ENCODE data around the gene TNFRSF13B. TPM values are rescaled to one million over a fixed set of nuclear protein-coding genes. Genes with fewer than 3 reads are reported as not detected.

Gene TNFRSF13B
- polyA plus RNA-seq, 1 donor (not counting 4 experiments of a cell fraction or from before 2014, with no cell fraction given), result not detected

DNA sequence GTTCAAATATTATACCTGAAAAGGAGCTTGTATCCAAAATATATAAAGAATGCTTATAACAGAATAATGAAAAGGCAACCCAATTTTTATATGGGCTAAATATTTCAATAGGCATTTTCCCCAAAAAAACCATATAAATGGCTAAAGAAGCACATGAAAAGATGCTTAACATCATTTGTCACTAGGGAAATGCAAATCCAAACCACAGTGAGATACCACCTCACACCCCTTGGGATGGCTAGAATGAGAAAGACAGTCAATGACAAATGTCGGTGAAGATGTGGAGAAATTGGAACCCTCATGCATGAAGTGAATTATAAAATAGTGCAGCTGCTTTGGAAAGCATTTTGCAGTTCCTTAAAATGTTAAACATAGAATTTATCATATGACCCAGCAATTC lies 3.1 kb downstream of the TNFRSF13B start:
- dilution Hi-C loops (cut with MboI; ENCODE audit: extremely low pct_ligation_motif_present, low sequenced_read_pairs), result no loop called here
- no peak for FAIRE-seq

GRCh38 chr17:16962804-16963203 lies 9.1 kb downstream of the TNFRSF13B start:
- Histone ChIP-seq H3K4me2 (ENCODE audit: control insufficient read depth, extremely low read depth, insufficient read depth, low read depth, low read length) (no peak overlapping the region), H3K4me3 (ENCODE audit: control insufficient read depth in 2 of 3, extremely low read depth in 1 of 3, insufficient read depth in 2 of 3, low read depth in 1 of 3, low read length in 3 of 3) (no peak overlapping the region), H3K9ac (ENCODE audit: control insufficient read depth, extremely low read depth, insufficient read depth, low read length) (no peak overlapping the region), H4K20me1 (ENCODE audit: control insufficient read depth, extremely low read depth, insufficient read depth, low read length) (no peaks in the 10 kb centered on the region), H2AFZ (ENCODE audit: control insufficient read depth, low read length) (no peak overlapping the region), H3K27ac (ENCODE audit: control insufficient read depth, insufficient read depth, low read length) (no peak overlapping the region), H3K36me3 (ENCODE audit: control insufficient read depth in 2 of 2, extremely low read depth in 1 of 2, insufficient read depth in 2 of 2, low read length in 2 of 2) (no peaks in the 10 kb centered on the region), H3K79me2 (ENCODE audit: control insufficient read depth, insufficient read depth, low read length) (no peaks in the 10 kb centered on the region), H3K9me1 (ENCODE audit: control insufficient read depth, extremely low read depth, insufficient read depth, low read length) (no peaks in the 10 kb centered on the region), H3K27me3 (ENCODE audit: control insufficient read depth, extremely low read depth, insufficient read depth, low read length) (peaks cover 11% of the 10 kb centered on the region), H3K9me3 (ENCODE audit: control insufficient read depth, low read depth, low read length) (no peaks in the 10 kb centered on the region), H3K4me1 (ENCODE audit: control insufficient read depth, extremely low read depth, insufficient read depth, low read length) (no peaks in the 10 kb centered on the region)
- FAIRE-seq, result no peak
- no peak for DNase-seq (ENCODE audit: low read depth, low spot score)
- dilution Hi-C loops (cut with MboI; ENCODE audit: extremely low pct_ligation_motif_present, low sequenced_read_pairs), result no loop called here
- TF ChIP-seq EZH2 (IDR thresholded peaks at IDR 0.05; ENCODE audit: low read length), result no peak
- TF ChIP-seq, protein P1, sequence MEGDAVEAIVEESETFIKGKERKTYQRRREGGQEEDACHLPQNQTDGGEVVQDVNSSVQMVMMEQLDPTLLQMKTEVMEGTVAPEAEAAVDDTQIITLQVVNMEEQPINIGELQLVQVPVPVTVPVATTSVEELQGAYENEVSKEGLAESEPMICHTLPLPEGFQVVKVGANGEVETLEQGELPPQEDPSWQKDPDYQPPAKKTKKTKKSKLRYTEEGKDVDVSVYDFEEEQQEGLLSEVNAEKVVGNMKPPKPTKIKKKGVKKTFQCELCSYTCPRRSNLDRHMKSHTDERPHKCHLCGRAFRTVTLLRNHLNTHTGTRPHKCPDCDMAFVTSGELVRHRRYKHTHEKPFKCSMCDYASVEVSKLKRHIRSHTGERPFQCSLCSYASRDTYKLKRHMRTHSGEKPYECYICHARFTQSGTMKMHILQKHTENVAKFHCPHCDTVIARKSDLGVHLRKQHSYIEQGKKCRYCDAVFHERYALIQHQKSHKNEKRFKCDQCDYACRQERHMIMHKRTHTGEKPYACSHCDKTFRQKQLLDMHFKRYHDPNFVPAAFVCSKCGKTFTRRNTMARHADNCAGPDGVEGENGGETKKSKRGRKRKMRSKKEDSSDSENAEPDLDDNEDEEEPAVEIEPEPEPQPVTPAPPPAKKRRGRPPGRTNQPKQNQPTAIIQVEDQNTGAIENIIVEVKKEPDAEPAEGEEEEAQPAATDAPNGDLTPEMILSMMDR (optimal IDR thresholded peaks at IDR 0.05 in 1 of 3, IDR thresholded peaks at IDR 0.05 in 1 of 3, conservative IDR thresholded peaks at IDR 0.05 in 1 of 3; ENCODE audit: extremely low read depth in 1 of 3, insufficient read depth in 2 of 3, low read length in 3 of 3), result no peak

More for the DNA sequence above, 3.1 kb downstream of the TNFRSF13B start:
- no peaks in the 10 kb centered on the region for H3K36me3 ChIP-seq (ENCODE audit: control insufficient read depth in 2 of 2, extremely low read depth in 1 of 2, insufficient read depth in 2 of 2, low read length in 2 of 2)
- H3K4me2 ChIP-seq (ENCODE audit: control insufficient read depth, extremely low read depth, insufficient read depth, low read depth, low read length), result no peak overlapping the region
- peaks cover 11% of the 10 kb centered on the region for H3K27me3 ChIP-seq (ENCODE audit: control insufficient read depth, extremely low read depth, insufficient read depth, low read length)
- no peak overlapping the region for H2AFZ ChIP-seq (ENCODE audit: control insufficient read depth, low read length)
- no peak overlapping the region for H3K27ac ChIP-seq (ENCODE audit: control insufficient read depth, insufficient read depth, low read length)
- H3K4me1 ChIP-seq (ENCODE audit: control insufficient read depth, extremely low read depth, insufficient read depth, low read length), result no peaks in the 10 kb centered on the region
- no peak overlapping the region for H3K9ac ChIP-seq (ENCODE audit: control insufficient read depth, extremely low read depth, insufficient read depth, low read length)
- no peak overlapping the region for H3K4me3 ChIP-seq (ENCODE audit: control insufficient read depth in 2 of 3, extremely low read depth in 1 of 3, insufficient read depth in 2 of 3, low read depth in 1 of 3, low read length in 3 of 3)
- no peaks in the 10 kb centered on the region for H3K79me2 ChIP-seq (ENCODE audit: control insufficient read depth, insufficient read depth, low read length)
- H4K20me1 ChIP-seq (ENCODE audit: control insufficient read depth, extremely low read depth, insufficient read depth, low read length), result no peaks in the 10 kb centered on the region
- TF ChIP-seq, protein P1 (optimal IDR thresholded peaks at IDR 0.05 in 1 of 3, IDR thresholded peaks at IDR 0.05 in 1 of 3, conservative IDR thresholded peaks at IDR 0.05 in 1 of 3; ENCODE audit: extremely low read depth in 1 of 3, insufficient read depth in 2 of 3, low read length in 3 of 3), result no peak
- no peak for TF ChIP-seq EZH2 (IDR thresholded peaks at IDR 0.05; ENCODE audit: low read length)
- H3K9me3 ChIP-seq (ENCODE audit: control insufficient read depth, low read depth, low read length), result no peaks in the 10 kb centered on the region
- no peaks in the 10 kb centered on the region for H3K9me1 ChIP-seq (ENCODE audit: control insufficient read depth, extremely low read depth, insufficient read depth, low read length)
- DNase-seq (ENCODE audit: low read depth, low spot score), result no peak
